GM20431 (cell line): ENCODE data around the gene CACNA1E.
"Not testable (repeated sequence)": the region's sequence is repeated elsewhere in the genome, so short reads cannot be mapped to it uniquely, and the experiment has no call there.

Experiments used
- in situ Hi-C: fragments of 300-500 bp; cut with MseI, MboI; formaldehyde crosslinking; loops from one replicate; pipeline ENCODE4 v1.15.0; 2020; ENCODE audit warnings: low sequenced_read_pairs; ENCODE audit not compliant: unreplicated experiment

The CACNA1E gene

DNA sequence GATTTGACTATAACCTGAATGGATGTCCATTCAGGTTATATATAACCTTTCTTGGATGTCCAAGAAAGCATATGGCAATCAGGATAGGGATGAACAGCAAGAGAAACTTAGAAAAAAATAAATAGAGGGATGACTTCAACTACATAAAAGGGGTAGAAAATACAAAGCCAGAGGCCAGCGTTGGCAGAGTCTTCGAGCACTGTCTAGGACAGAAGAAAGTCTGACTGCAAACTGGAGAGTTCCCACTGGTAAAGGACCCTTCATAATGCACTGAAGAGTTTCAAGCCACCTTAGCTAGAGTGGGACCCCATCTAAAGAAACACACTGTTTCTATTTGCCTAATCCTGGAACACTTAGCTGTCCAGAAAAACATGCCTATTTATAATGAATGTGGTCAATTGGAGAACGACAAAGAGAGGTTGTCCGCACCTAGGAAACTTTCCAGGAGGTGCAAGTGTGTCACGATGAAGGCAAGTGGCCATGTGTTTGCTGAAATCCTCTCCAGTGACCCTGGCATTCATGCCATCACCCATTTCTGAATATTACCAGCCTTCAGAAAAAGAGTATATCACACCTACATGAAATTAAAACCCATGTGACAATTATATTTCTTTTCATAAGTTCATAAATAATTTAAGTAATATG is 362.8 kb downstream of the CACNA1E start:
- in situ Hi-C loops = no loop called here

DNA sequence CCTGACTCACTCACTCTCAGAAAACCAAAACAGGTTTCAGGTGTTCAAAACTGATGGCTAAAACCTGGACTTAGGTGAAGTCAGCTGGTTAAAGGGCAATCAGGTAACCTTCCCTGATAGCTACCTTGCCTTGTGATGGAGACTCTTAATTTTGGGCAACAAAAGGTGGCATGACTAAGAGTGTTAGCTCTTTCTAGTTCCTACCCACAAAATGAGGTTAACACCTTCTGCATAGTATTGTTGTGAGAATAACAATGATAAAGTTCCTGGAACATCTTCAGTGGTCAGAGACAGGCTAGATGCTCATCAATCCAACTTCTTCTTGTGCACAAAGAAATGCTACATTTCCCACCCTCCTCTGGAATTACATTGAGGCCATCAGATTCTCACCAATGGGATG is 363.4 kb downstream of the CACNA1E start:
- in situ Hi-C loops = no loop called here

DNA sequence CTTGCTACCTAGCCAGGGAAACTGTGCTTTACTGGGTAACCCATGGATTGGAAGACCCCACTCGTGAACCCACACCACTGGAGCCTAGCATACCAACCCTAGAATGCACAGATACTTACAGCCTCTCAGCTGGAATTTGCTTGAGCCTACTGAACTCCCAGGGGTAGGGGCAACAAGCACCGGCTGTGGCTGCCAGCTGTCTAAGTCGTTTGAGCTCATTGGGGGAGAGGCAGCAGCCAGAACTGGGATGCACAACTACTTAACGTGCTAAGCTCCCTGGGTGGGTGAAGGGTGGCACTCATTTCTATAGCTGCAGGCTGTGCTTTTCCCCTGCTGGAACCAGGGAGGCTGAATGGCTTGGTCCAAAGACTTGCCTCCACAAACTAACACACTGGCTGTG is 365.8 kb downstream of the CACNA1E start:
- in situ Hi-C loops = no loop called here

GRCh38 chr1:181854212-181854611 is 370.9 kb downstream of the CACNA1E start:
- in situ Hi-C loops = not testable (repeated sequence)

DNA sequence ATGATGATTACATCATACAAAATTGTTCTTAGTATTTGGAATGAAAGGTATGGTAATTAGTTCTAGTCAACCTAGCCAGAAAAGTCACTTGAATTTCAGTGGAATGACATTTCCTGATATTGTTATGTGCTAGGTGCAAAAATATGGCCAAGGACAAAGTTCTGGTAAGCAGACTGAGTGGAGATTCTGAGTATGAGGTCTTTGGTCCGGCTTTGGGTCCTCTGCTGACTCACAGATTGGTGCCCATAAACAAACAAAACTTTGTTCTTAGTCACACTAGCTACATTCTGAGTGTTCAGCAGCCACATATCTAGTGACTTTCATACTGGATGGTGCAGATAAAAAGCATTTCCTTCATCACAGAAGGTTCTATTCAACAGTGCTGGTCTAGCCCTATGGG is 372.1 kb downstream of the CACNA1E start:
- in situ Hi-C loops = no loop called here
